K562 (cell line): ENCODE measurements around the gene PREP. TPM values are rescaled to one million over a fixed set of nuclear protein-coding genes. Genes with fewer than 3 reads are reported as not detected.

Source experiments
- ATAC-seq: fragments of 200-7000 bp; cut with Tn5 transposase; 3 replicates; pipeline ENCODE4 v1.9.1; 2020; ENCODE audit warnings: moderate library complexity
- BruUV-seq: library from RNA; stranded (reverse); fragments of 400-500 nt; replicated peaks from 2 replicates; lab custom pipeline; 2021; lab: Mats Ljungman, UMichigan
- CTCF ChIA-PET: fragments of 300-600 bp; formaldehyde crosslinking; extraction: SDS; loops from one replicate; lab custom pipeline; 2021; ENCODE audit warnings: low intra/inter-chr PET ratio; lab: Yijun Ruan, JAX
- POLR2A ChIA-PET: fragments of 300-600, 350-650 bp; sonication (Branson Sonifier 250); formaldehyde crosslinking; extraction: SDS; loops from one replicate; lab custom pipeline; 2021; ENCODE audit warnings: antibody characterized with exemption, inconsistent platforms; lab: Yijun Ruan, JAX
- DNase-seq, 4 experiments: peaks; one replicate each; pipeline versions ENCODE4 v3.0.0 to v3.0.0-alpha.2; 2011 to 2018; ENCODE audit warnings: low spot score in 3 of 4, mixed read lengths in 3 of 4; ENCODE audit errors: extremely low read depth in 1 of 4
- FAIRE-seq: peaks from 2 replicates; lab custom pipeline; 2011; peaks lifted over from hg19 to GRCh38; lab: Jason Lieb, UNC
- H2AFZ ChIP-seq: 2 replicates; pipeline ENCODE4 v1.6.0; 2011; ENCODE audit warnings: low read depth, low read length, control low read depth, inconsistent platforms
- H3K27ac ChIP-seq: fragments of 200-600 bp; 3 replicates; pipeline ENCODE4 v1.8.0; 2011; ENCODE audit warnings: low read depth, mild to moderate bottlenecking, control low read depth, inconsistent platforms, low read length, moderate library complexity, mixed read lengths; ENCODE audit errors: extremely low read depth
- H3K27me3 ChIP-seq, 2 experiments: fragments of 300-600 bp in 1 of 2; 2 replicates in 1 of 2; 3 replicates in 1 of 2; pipeline versions ENCODE4 v1.6.0 to v1.8.0; 2011; ENCODE audit warnings: inconsistent platforms in 2 of 2, low read length in 2 of 2, mild to moderate bottlenecking in 1 of 2, mixed read lengths in 1 of 2, moderate library complexity in 1 of 2; ENCODE audit not compliant: control insufficient read depth in 2 of 2, insufficient read depth in 2 of 2
- H3K36me3 ChIP-seq: fragments of 300-600 bp; 3 replicates; pipeline ENCODE4 v1.8.0; 2011; ENCODE audit warnings: mild to moderate bottlenecking, low read length, inconsistent platforms; ENCODE audit not compliant: control insufficient read depth, insufficient read depth
- H3K4me1 ChIP-seq, 2 experiments: fragments of 200-600 bp in 1 of 2; replicated peaks in 1 of 2; 2 replicates in 1 of 2; 3 replicates in 1 of 2; pipeline versions ENCODE4 v1.5.1 to v1.8.0; 2011; ENCODE audit warnings: inconsistent platforms in 2 of 2, low read length in 2 of 2, mild to moderate bottlenecking in 1 of 2, mixed read lengths in 1 of 2, moderate library complexity in 1 of 2; ENCODE audit not compliant: control insufficient read depth in 2 of 2, insufficient read depth in 2 of 2
- H3K4me2 ChIP-seq: 2 replicates; pipeline ENCODE4 v1.6.1; 2011; ENCODE audit warnings: low read length, control low read depth, inconsistent platforms, mixed read lengths; ENCODE audit not compliant: insufficient read depth
- H3K4me3 ChIP-seq: fragments of 200-600 bp; sonication (generic), shearing (Covaris generic); 2 replicates; pipeline ENCODE4 v1.5.1; 2016; ENCODE audit warnings: control low read depth, inconsistent platforms
- H3K79me2 ChIP-seq: fragments of 200-600 bp; 3 replicates; pipeline ENCODE4 v1.8.0; 2011; ENCODE audit warnings: low read length, inconsistent platforms; ENCODE audit not compliant: control insufficient read depth, insufficient read depth
- H3K9ac ChIP-seq, 2 experiments: 2 replicates each; pipeline versions ENCODE4 v1.6.0 to v1.6.1; 2011; ENCODE audit warnings: low read depth in 2 of 2, low read length in 2 of 2, control low read depth in 1 of 2, inconsistent platforms in 1 of 2, mild to moderate bottlenecking in 1 of 2, mixed read lengths in 1 of 2; ENCODE audit not compliant: insufficient read depth in 1 of 2
- H3K9me1 ChIP-seq: one replicate; pipeline ENCODE4 v1.6.0; 2011; ENCODE audit warnings: inconsistent platforms, mild to moderate bottlenecking, low read length, moderate library complexity; ENCODE audit not compliant: control insufficient read depth, insufficient read depth
- H3K9me3 ChIP-seq: replicated peaks from 2 replicates; pipeline ENCODE4 v1.5.1; 2011; ENCODE audit warnings: low read depth, low read length, inconsistent platforms; ENCODE audit not compliant: control insufficient read depth, insufficient read depth
- H4K20me1 ChIP-seq: replicated peaks from 2 replicates; pipeline ENCODE4 v1.6.1; 2011; ENCODE audit warnings: low read length, inconsistent platforms, mixed read lengths; ENCODE audit not compliant: control insufficient read depth, insufficient read depth
- CBFA2T3 ChIP-seq: fragments of 450-650 bp; IDR thresholded peaks from 2 replicates; pipeline ENCODE4 v1.6.1; 2017
- DACH1 ChIP-seq: fragments of 450-650 bp; IDR thresholded peaks from 2 replicates; pipeline ENCODE4 v1.6.1; 2018; ENCODE audit not compliant: partially characterized antibody
- ESRRA ChIP-seq: fragments of 450-650 bp; IDR thresholded peaks from 2 replicates; pipeline ENCODE4 v1.6.1; 2014; ENCODE audit warnings: low read depth, mild to moderate bottlenecking, moderate library complexity, borderline replicate concordance
- ETV5 ChIP-seq: sonication (generic); formaldehyde crosslinking; IDR thresholded peaks from 2 replicates; pipeline ENCODE4 v1.4.0; 2020; ENCODE audit warnings: low read depth, mild to moderate bottlenecking, missing genetic modification reagents
- GABPA ChIP-seq: fragments of 200-800 bp; sonication (Bioruptor generic); conservative IDR thresholded peaks from 2 replicates; pipeline ENCODE4 v1.6.1; 2016; ENCODE audit warnings: low read depth, missing genetic modification characterization, missing compliant biosample characterization
- GTF2E2 ChIP-seq: fragments of 200-800 bp; sonication (Bioruptor generic); IDR thresholded peaks from 2 replicates; pipeline ENCODE4 v1.6.1; 2016; ENCODE audit warnings: missing genetic modification characterization, missing compliant biosample characterization
- HNRNPL ChIP-seq: fragments of 200-400 bp; formaldehyde crosslinking; IDR thresholded peaks from 2 replicates; pipeline ENCODE4 v1.6.1; 2017; ENCODE audit warnings: low read depth, mild to moderate bottlenecking, low read length
- NCOA1 ChIP-seq: fragments of 450-650 bp; IDR thresholded peaks from 2 replicates; pipeline ENCODE4 v1.6.1; 2016; ENCODE audit warnings: low read depth
- NCOA4 ChIP-seq: fragments of 450-650 bp; IDR thresholded peaks from 2 replicates; pipeline ENCODE4 v1.6.1; 2018; ENCODE audit warnings: mild to moderate bottlenecking; ENCODE audit not compliant: partially characterized antibody
- NR2F6 ChIP-seq: fragments of 450-650 bp; formaldehyde crosslinking; IDR thresholded peaks from 2 replicates; pipeline ENCODE4 v1.4.0; 2020; ENCODE audit warnings: mild to moderate bottlenecking
- SAFB ChIP-seq: fragments of 200-400 bp; formaldehyde crosslinking; IDR thresholded peaks from 2 replicates; pipeline ENCODE4 v1.6.1; 2017; ENCODE audit warnings: low read depth, low read length, borderline replicate concordance
- ZNF408 ChIP-seq: fragments of 250-450 bp; sonication (Bioruptor Pico); IDR thresholded peaks from 2 replicates; pipeline ENCODE4 v1.4.0; 2020; ENCODE audit warnings: low read depth, mild to moderate bottlenecking, moderate library complexity
- ZNF431 ChIP-seq: sonication (generic); formaldehyde crosslinking; IDR thresholded peaks from 2 replicates; pipeline ENCODE4 v1.8.0; 2022; ENCODE audit warnings: mild to moderate bottlenecking, missing genetic modification reagents
- ZNF695 ChIP-seq: fragments of 450-650 bp; formaldehyde crosslinking; IDR thresholded peaks from 2 replicates; pipeline ENCODE4 v1.4.0; 2020; ENCODE audit warnings: mild to moderate bottlenecking, moderate library complexity
- WGBS: fragments of 100-300 bp; shearing (Covaris generic); methylation state at CpG from one replicate; pipeline ENCODE4 v1.1.6; 2016; ENCODE audit warnings: low coverage, mixed read lengths; ENCODE audit not compliant: insufficient coverage; ENCODE audit errors: missing lambda C conversion rate; 5-methylcytosine and 5-hydroxymethylcytosine counted together
- in situ Hi-C: fragments of 300-500 bp; cut with MboI; formaldehyde crosslinking; loops from 4 replicates; pipeline ENCODE4 v1.15.0; 2018; ENCODE audit warnings: inconsistent platforms, mixed read lengths
- intact Hi-C: fragments of 100-400 bp; cut with micrococcal nuclease; formaldehyde crosslinking; loops from 2 replicates; pipeline ENCODE4 v1.14.2; 2022
- polyA plus RNA-seq, 8 experiments: library from polyadenylated mRNA; depleted of rRNA in 4 of 8; stranded (reverse) in 5 of 8; unstranded in 3 of 8; fragments of >200 nt; fragmentation: Nextera tagmentation in 2 of 8; fragmentation: Illumina TruSeq in 1 of 8; extraction: Ambion mirVana in 2 of 8; extraction: Trizol in 1 of 8; gene quantifications; 2 replicates each; pipeline versions ENCODE4 v1.2.1 to v1.2.3, GENCODE V29; 2011 to 2014; ENCODE audit warnings: inconsistent platforms in 1 of 8, missing spikeins in 1 of 8
- total RNA-seq, 7 experiments: library from RNA; depleted of rRNA in 6 of 7; stranded (reverse); fragments of >200 nt in 6 of 7; fragmentation: Illumina TruSeq in 2 of 7; extraction: Trizol in 2 of 7; gene quantifications; 2 replicates each; pipeline versions ENCODE4 v1.2.1 to v1.2.3, GENCODE V29; 2011 to 2021; ENCODE audit warnings: low replicate concordance in 1 of 7
- TF ChIP-seq, protein P1 (sequence below): fragments of 250-450 bp; sonication (Bioruptor Pico); IDR thresholded peaks from 2 replicates; pipeline ENCODE4 v1.5.0; 2021

PREP gene
- total and polyA plus RNA-seq, 9 of the 15 experiments (the other 6 are each of a cell fraction or from before 2014, with no cell fraction given): 14.1 to 60.8 (median 28.3) TPM

DNA sequence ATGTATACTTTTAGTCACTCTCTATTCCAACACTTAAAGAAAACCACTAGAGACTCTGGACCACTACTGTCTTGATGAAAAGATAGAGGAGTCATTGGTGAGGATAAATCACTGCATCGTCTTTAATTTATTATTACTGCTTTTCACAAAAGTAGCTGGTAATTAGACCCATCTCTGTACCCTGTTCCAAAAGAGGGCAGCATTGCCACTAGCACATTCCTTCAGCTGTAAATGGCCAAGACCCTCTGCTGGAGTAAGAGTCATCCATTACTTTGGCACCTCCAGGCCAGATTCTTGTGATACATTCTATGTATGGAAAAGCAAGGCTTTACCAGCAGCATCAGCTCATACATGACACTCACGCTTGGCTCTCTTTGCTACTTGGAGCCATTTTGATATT, 49.5 kb upstream of the PREP start:
- Histone ChIP-seq H3K4me1 (no peaks in the 10 kb centered on the region), H3K4me2 (no peak overlapping the region), H3K36me3 (no peaks in the 10 kb centered on the region), H3K27ac (no peak overlapping the region), H3K27me3 (peaks cover 0 to 2% of the 10 kb centered on the region in 2 experiments; a peak in 3 of 5 replicates), H3K9me3 (no peaks in the 10 kb centered on the region), H2AFZ (no peak overlapping the region), H4K20me1 (no peaks in the 10 kb centered on the region), H3K4me3 (no peak overlapping the region), H3K9me1 (no peaks in the 10 kb centered on the region), H3K79me2 (no peaks in the 10 kb centered on the region), H3K9ac (no peak overlapping the region)
- no peak for ATAC-seq
- 3% methylated on average over 2 of the region's 2 CpGs for WGBS
- ChIA-PET POLR2A (no interaction called here), CTCF (no interaction called here)
- no peak for FAIRE-seq
- BruUV-seq: no TSS peak
- TF ChIP-seq, protein P1, sequence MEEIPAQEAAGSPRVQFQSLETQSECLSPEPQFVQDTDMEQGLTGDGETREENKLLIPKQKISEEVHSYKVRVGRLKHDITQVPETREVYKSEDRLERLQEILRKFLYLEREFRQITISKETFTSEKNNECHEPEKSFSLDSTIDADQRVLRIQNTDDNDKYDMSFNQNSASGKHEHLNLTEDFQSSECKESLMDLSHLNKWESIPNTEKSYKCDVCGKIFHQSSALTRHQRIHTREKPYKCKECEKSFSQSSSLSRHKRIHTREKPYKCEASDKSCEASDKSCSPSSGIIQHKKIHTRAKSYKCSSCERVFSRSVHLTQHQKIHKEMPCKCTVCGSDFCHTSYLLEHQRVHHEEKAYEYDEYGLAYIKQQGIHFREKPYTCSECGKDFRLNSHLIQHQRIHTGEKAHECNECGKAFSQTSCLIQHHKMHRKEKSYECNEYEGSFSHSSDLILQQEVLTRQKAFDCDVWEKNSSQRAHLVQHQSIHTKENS (CRISPR knock-in tag): no peak
- TF ChIP-seq GTF2E2 (tag) (no peak), CBFA2T3 (no peak), ESRRA (no peak), DACH1 (no peak), NR2F6 (CRISPR knock-in tag) (no peak), GABPA (no peak), NCOA1 (no peak), ZNF431 (CRISPR knock-in tag) (no peak), NCOA4 (no peak), ZNF408 (CRISPR knock-in tag) (no peak), SAFB (no peak), ZNF695 (CRISPR knock-in tag) (no peak), ETV5 (no peak), HNRNPL (no peak)
- no peak for DNase-seq
- in situ Hi-C loops: no loop called here
- intact Hi-C loops: no loop called here
